GM10266 (cell line): ENCODE measurements around the gene SPATA20.

ENCODE experiments used
- DNase-seq: peaks from one replicate; pipeline ENCODE4 v3.0.0; 2012; ENCODE audit errors: extremely low spot score
- CTCF ChIP-seq: IDR thresholded peaks from 2 replicates; pipeline ENCODE4 v1.5.1; 2012; ENCODE audit warnings: mild to moderate bottlenecking, low read depth; ENCODE audit not compliant: control insufficient read depth, insufficient read depth; ENCODE audit errors: missing control alignments

SPATA20 gene

GRCh38 chr17:50529849-50530248, 17.1 kb upstream of the SPATA20 start:
- no peak for DNase-seq
- TF ChIP-seq CTCF = no peak

- DNase-seq = no peak
- no peak for TF ChIP-seq CTCF
Observed at GRCh38 chr17:50531428-50532025, 15.4 kb upstream of the SPATA20 start.

GRCh38 chr17:50532452-50533024, 14.4 kb upstream of the SPATA20 start, which contains the start of gene EPN3:
Gene EPN3, plus strand, starts transcription at chr17:50532735. Its CDS starts 3,822 bp downstream, at chr17:50536557.
- DNase-seq = no peak
- TF ChIP-seq CTCF = no peak

GRCh38 chr17:50533185-50533584, 13.8 kb upstream of the SPATA20 start:
- no peak for TF ChIP-seq CTCF
- DNase-seq = no peak

- no peak for TF ChIP-seq CTCF
- DNase-seq = no peak
Observed at GRCh38 chr17:50533720-50534148, 13.2 kb upstream of the SPATA20 start.

- no peak for DNase-seq
- TF ChIP-seq CTCF = no peak
Observed at GRCh38 chr17:50534222-50534978, 12.6 kb upstream of the SPATA20 start.

- no peak for DNase-seq
- no peak for TF ChIP-seq CTCF
Observed at GRCh38 chr17:50534979-50535326, 12.0 kb upstream of the SPATA20 start.
